HEK293 (cell line): Measurements from ENCODE around the gene WASF3.
A peak's percentile ranks its signal among the peaks of the same experiment; 100 is the strongest.

ENCODE experiments used
- CTCF ChIA-PET: fragments of 350-600 bp; formaldehyde crosslinking; extraction: SDS; loops from one replicate; lab custom pipeline; 2021; ENCODE audit warnings: antibody characterized with exemption; lab: Yijun Ruan, JAX
- POLR2A ChIA-PET: fragments of 300-600 bp; formaldehyde crosslinking; extraction: SDS; loops from one replicate; lab custom pipeline; 2020; ENCODE audit warnings: antibody characterized with exemption, inconsistent platforms; lab: Yijun Ruan, JAX
- H3K27ac ChIP-seq: fragments of 200-500 bp; sonication (Bioruptor generic); 2 replicates; pipeline ENCODE4 v1.5.1; 2014; ENCODE audit warnings: low read depth, low read length, control low read depth, inconsistent platforms; ENCODE audit errors: extremely low read depth
- H3K36me3 ChIP-seq, 2 experiments: fragments of 200-500 bp in 1 of 2; sonication (Bioruptor generic) in 1 of 2; 1 replicate in 1 of 2; 2 replicates in 1 of 2; pipeline ENCODE4 v1.5.1; 2014 to 2017; ENCODE audit warnings: inconsistent platforms in 2 of 2, low read length in 2 of 2; ENCODE audit not compliant: control insufficient read depth in 2 of 2, insufficient read depth in 1 of 2
- H3K4me1 ChIP-seq: fragments of 200-500 bp; sonication (Bioruptor generic); 2 replicates; pipeline ENCODE4 v1.5.1; 2014; ENCODE audit warnings: mild to moderate bottlenecking, low read length, inconsistent platforms; ENCODE audit not compliant: control insufficient read depth, insufficient read depth
- H3K4me3 ChIP-seq: 2 replicates; pipeline ENCODE4 v1.5.1; 2011; ENCODE audit warnings: low read depth, mild to moderate bottlenecking, control low read depth, low read length, moderate library complexity
- H3K9me3 ChIP-seq: fragments of 200-500 bp; sonication (Bioruptor generic); 2 replicates; pipeline ENCODE4 v1.5.1; 2014; ENCODE audit warnings: low read depth, low read length, inconsistent platforms; ENCODE audit not compliant: control insufficient read depth, insufficient read depth
- BCL6B ChIP-seq: fragments of 450-650 bp; formaldehyde crosslinking; IDR thresholded peaks from 2 replicates; pipeline ENCODE4 v1.5.1; 2017; ENCODE audit warnings: missing biosample characterization, missing genetic modification characterization
- CTCF ChIP-seq: fragments of 450-650 bp; formaldehyde crosslinking; IDR thresholded peaks from 2 replicates; pipeline ENCODE4 v1.5.1; 2016; ENCODE audit warnings: missing biosample characterization, missing genetic modification characterization
- GLIS2 ChIP-seq: fragments of 450-650 bp; formaldehyde crosslinking; IDR thresholded peaks from 2 replicates; pipeline ENCODE4 v1.5.1; 2016; ENCODE audit warnings: missing biosample characterization, missing genetic modification characterization
- KLF8 ChIP-seq: fragments of 450-650 bp; formaldehyde crosslinking; IDR thresholded peaks from 2 replicates; pipeline ENCODE4 v1.5.1; 2016; ENCODE audit warnings: missing biosample characterization, missing genetic modification characterization
- PRDM1 ChIP-seq: fragments of 450-650 bp; formaldehyde crosslinking; IDR thresholded peaks from 2 replicates; pipeline ENCODE4; 2016; ENCODE audit warnings: missing biosample characterization, missing genetic modification characterization
- SP7 ChIP-seq: fragments of 450-650 bp; formaldehyde crosslinking; IDR thresholded peaks from 2 replicates; pipeline ENCODE4 v1.5.1; 2016; ENCODE audit warnings: missing biosample characterization, missing genetic modification characterization
- YY2 ChIP-seq: fragments of 450-650 bp; formaldehyde crosslinking; IDR thresholded peaks from 2 replicates; pipeline ENCODE4 v1.5.1; 2016; ENCODE audit warnings: missing biosample characterization, missing genetic modification characterization
- ZBTB6 ChIP-seq: fragments of 450-650 bp; formaldehyde crosslinking; IDR thresholded peaks from 2 replicates; pipeline ENCODE4 v1.5.1; 2017; ENCODE audit warnings: missing biosample characterization, missing genetic modification characterization
- ZFHX2 ChIP-seq: fragments of 450-650 bp; formaldehyde crosslinking; conservative IDR thresholded peaks from 2 replicates; pipeline ENCODE4 v1.5.1; 2016; ENCODE audit warnings: missing biosample characterization, missing genetic modification characterization
- ZIC2 ChIP-seq: fragments of 450-650 bp; formaldehyde crosslinking; IDR thresholded peaks from 2 replicates; pipeline ENCODE4 v1.5.1; 2016; ENCODE audit warnings: missing biosample characterization, missing genetic modification characterization
- ZNF18 ChIP-seq: fragments of 450-650 bp; formaldehyde crosslinking; IDR thresholded peaks from 2 replicates; pipeline ENCODE4 v1.5.1; 2016; ENCODE audit warnings: missing biosample characterization, missing genetic modification characterization
- ZNF223 ChIP-seq: fragments of 450-650 bp; formaldehyde crosslinking; IDR thresholded peaks from 2 replicates; pipeline ENCODE4 v1.5.1; 2016; ENCODE audit warnings: missing biosample characterization, missing genetic modification characterization
- ZNF24 ChIP-seq: fragments of 450-650 bp; formaldehyde crosslinking; IDR thresholded peaks from 2 replicates; pipeline ENCODE4 v1.5.1; 2016; ENCODE audit warnings: missing biosample characterization, missing genetic modification characterization
- ZNF394 ChIP-seq: fragments of 450-650 bp; formaldehyde crosslinking; IDR thresholded peaks from 2 replicates; pipeline ENCODE4 v1.5.1; 2016; ENCODE audit warnings: missing biosample characterization, missing genetic modification characterization, mild to moderate bottlenecking, moderate library complexity, borderline replicate concordance
- ZNF398 ChIP-seq: fragments of 450-650 bp; formaldehyde crosslinking; IDR thresholded peaks from 2 replicates; pipeline ENCODE4 v1.5.1; 2017; ENCODE audit warnings: missing biosample characterization, missing genetic modification characterization
- ZNF529 ChIP-seq: fragments of 450-650 bp; formaldehyde crosslinking; IDR thresholded peaks from 2 replicates; pipeline ENCODE4 v1.5.1; 2017; ENCODE audit warnings: missing genetic modification characterization, missing biosample characterization; ENCODE audit not compliant: insufficient replicate concordance
- ZNF596 ChIP-seq: fragments of 450-650 bp; IDR thresholded peaks from 2 replicates; pipeline ENCODE4 v1.5.0; 2018; ENCODE audit warnings: missing biosample characterization, mild to moderate bottlenecking, missing genetic modification characterization, moderate library complexity
- ZNF626 ChIP-seq: fragments of 450-650 bp; sonication (Bioruptor Pico); formaldehyde crosslinking; IDR thresholded peaks from 2 replicates; pipeline ENCODE4 v1.5.1; 2018; ENCODE audit warnings: missing biosample characterization, missing genetic modification characterization, inconsistent platforms
- ZNF677 ChIP-seq: fragments of 450-650 bp; IDR thresholded peaks from 2 replicates; pipeline ENCODE4 v1.5.0; 2018; ENCODE audit warnings: missing biosample characterization, mild to moderate bottlenecking, missing genetic modification characterization, moderate library complexity
- ZSCAN23 ChIP-seq: fragments of 450-650 bp; formaldehyde crosslinking; IDR thresholded peaks from 2 replicates; pipeline ENCODE4 v1.5.1; 2016; ENCODE audit warnings: missing biosample characterization, missing genetic modification characterization

Gene WASF3

GRCh38 chr13:26558987-26559386 lies 1.5 kb downstream of the WASF3 start (continued):
- TF ChIP-seq ZIC2 (tag by site-specific recombination), result no peak
- TF ChIP-seq ZNF394 (tag by site-specific recombination), result no peak
- no peak for TF ChIP-seq ZNF626 (tag by site-specific recombination)
- TF ChIP-seq KLF8, result no peak

GRCh38 chr13:26560456-26560855 lies 3.0 kb downstream of the WASF3 start:
- ChIA-PET CTCF (interaction anchor here (0.6 kb wide), 1 partner anchor 158 kb away, joined by 4 read pairs; no protein-coding TSS in a partner anchor), POLR2A (interaction anchor here (0.5 kb wide), 1 partner anchor 40 kb away, joined by 3 read pairs; no protein-coding TSS in a partner anchor)
- Histone ChIP-seq H3K27ac (no peak overlapping the region), H3K36me3 (no peaks in the 10 kb centered on the region; a peak in 1 of 3 replicates), H3K4me1 (peaks cover 6% of the 10 kb centered on the region; the same call in 1 of the 2 replicates), H3K9me3 (no peaks in the 10 kb centered on the region), H3K4me3 (no peak overlapping the region)
- no peak for TF ChIP-seq ZNF596 (tag by site-specific recombination)
- TF ChIP-seq ZBTB6 (tag by site-specific recombination), result peak; percentile 84
- 0 out of 2 replicates have a peak, but pooled peaks have one; percentile 31 for TF ChIP-seq ZNF24 (tag by site-specific recombination)
- TF ChIP-seq, all 188 proteins: peak for 2

- H3K4me1 ChIP-seq, result peaks cover 6% of the 10 kb centered on the region; the same call in 1 of the 2 replicates
- no peaks in the 10 kb centered on the region for H3K9me3 ChIP-seq
- H3K4me3 ChIP-seq, result no peak overlapping the region
- TF ChIP-seq GLIS2, result 0 out of 2 replicates have a peak, but pooled peaks have one; percentile 29
- TF ChIP-seq BCL6B (tag by site-specific recombination), result no peak
- ChIA-PET CTCF (no interaction called here), POLR2A (interaction anchor here (0.5 kb wide), 1 partner anchor 39 kb away, joined by 3 read pairs; no protein-coding TSS in a partner anchor)
- H3K36me3 ChIP-seq, result no peaks in the 10 kb centered on the region; a peak in 1 of 3 replicates
- H3K27ac ChIP-seq, result no peak overlapping the region
Observed at GRCh38 chr13:26561067-26561466, 3.6 kb downstream of the WASF3 start.

- ChIA-PET CTCF (no interaction called here), POLR2A (no interaction called here)
- Histone ChIP-seq H3K4me1 (peaks cover 6% of the 10 kb centered on the region; the same call in 1 of the 2 replicates), H3K4me3 (no peak overlapping the region), H3K27ac (no peak overlapping the region), H3K9me3 (no peaks in the 10 kb centered on the region), H3K36me3 (no peaks in the 10 kb centered on the region; a peak in 1 of 3 replicates)
- TF ChIP-seq ZNF677 (tag by site-specific recombination) (no peak), ZNF398 (tag by site-specific recombination) (peak; percentile 51; the same call in 1 of the 2 replicates), ZNF223 (tag by site-specific recombination) (no peak), ZNF18 (tag by site-specific recombination) (no peak), ZFHX2 (tag by site-specific recombination) (no peak), PRDM1 (tag by site-specific recombination) (peak; percentile 56; the same call in 1 of the 2 replicates), ZNF626 (tag by site-specific recombination) (no peak), ZNF529 (no peak), SP7 (tag by site-specific recombination) (no peak), ZSCAN23 (tag by site-specific recombination) (no peak), YY2 (tag by site-specific recombination) (no peak), CTCF (tag by site-specific recombination) (no peak)
Observed at GRCh38 chr13:26561651-26562511, 4.4 kb downstream of the WASF3 start.
